SK-N-MC (cell line): Measurements from ENCODE around the gene EGLN1.

Experiments used
- EZH2 ChIP-seq: fragments of 200-600 bp; sonication (generic); IDR thresholded peaks from one replicate; pipeline ENCODE4 v1.6.1; 2017; ENCODE audit warnings: antibody characterized with exemption
- FOXP2 ChIP-seq: optimal IDR thresholded peaks from 2 replicates; pipeline ENCODE3; 2011; ENCODE audit warnings: mild to moderate bottlenecking, moderate library complexity; ENCODE audit not compliant: insufficient read depth; ENCODE audit errors: extremely low read length, control extremely low read depth
- POLR2AphosphoS5 ChIP-seq: IDR thresholded peaks from 2 replicates; pipeline ENCODE4 v1.6.1; 2012; ENCODE audit warnings: mild to moderate bottlenecking, low read depth, low read length, borderline replicate concordance

DNA sequence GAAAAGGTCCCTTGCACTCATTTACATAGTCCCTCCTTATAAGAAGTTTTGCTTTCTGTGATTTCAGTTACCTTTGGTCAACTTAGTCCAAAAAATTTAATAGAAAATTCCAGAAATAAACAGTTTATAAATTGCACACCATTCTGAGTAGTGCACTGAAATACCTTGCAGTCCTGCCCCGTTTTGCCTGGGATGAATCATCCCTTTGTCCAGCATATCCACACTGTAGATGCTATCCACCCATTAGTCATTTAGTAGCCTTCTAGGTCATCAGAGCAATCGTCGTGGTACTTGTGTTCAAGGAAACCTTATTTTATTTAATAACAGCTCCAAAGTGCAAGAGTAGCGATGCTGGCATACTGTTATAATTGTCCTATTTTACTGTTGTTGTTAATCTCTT, 46.0 kb downstream of the EGLN1 start:
- TF ChIP-seq POLR2AphosphoS5 = no peak
- TF ChIP-seq EZH2 = no peak
- TF ChIP-seq FOXP2 = no peak
